K562 (cell line): ENCODE measurements around the gene AIF1L. TPM values are rescaled to one million over a fixed set of nuclear protein-coding genes. Genes with fewer than 3 reads are reported as not detected.

Experiments used
- ATAC-seq: fragments of 200-7000 bp; cut with Tn5 transposase; 3 replicates; pipeline ENCODE4 v1.9.1; 2020; ENCODE audit warnings: moderate library complexity
- BruUV-seq: library from RNA; stranded (reverse); fragments of 400-500 nt; replicated peaks from 2 replicates; lab custom pipeline; 2021; lab: Mats Ljungman, UMichigan
- CTCF ChIA-PET: fragments of 300-600 bp; formaldehyde crosslinking; extraction: SDS; loops from one replicate; lab custom pipeline; 2021; ENCODE audit warnings: low intra/inter-chr PET ratio; lab: Yijun Ruan, JAX
- POLR2A ChIA-PET: fragments of 300-600, 350-650 bp; sonication (Branson Sonifier 250); formaldehyde crosslinking; extraction: SDS; loops from one replicate; lab custom pipeline; 2021; ENCODE audit warnings: antibody characterized with exemption, inconsistent platforms; lab: Yijun Ruan, JAX
- DNase-seq, 4 experiments: peaks; one replicate each; pipeline versions ENCODE4 v3.0.0 to v3.0.0-alpha.2; 2011 to 2018; ENCODE audit warnings: low spot score in 3 of 4, mixed read lengths in 3 of 4; ENCODE audit errors: extremely low read depth in 1 of 4
- FAIRE-seq: peaks from 2 replicates; lab custom pipeline; 2011; peaks lifted over from hg19 to GRCh38; lab: Jason Lieb, UNC
- H2AFZ ChIP-seq: 2 replicates; pipeline ENCODE4 v1.6.0; 2011; ENCODE audit warnings: low read depth, low read length, control low read depth, inconsistent platforms
- H3K27ac ChIP-seq: fragments of 200-600 bp; 3 replicates; pipeline ENCODE4 v1.8.0; 2011; ENCODE audit warnings: low read depth, mild to moderate bottlenecking, control low read depth, inconsistent platforms, low read length, moderate library complexity, mixed read lengths; ENCODE audit errors: extremely low read depth
- H3K27me3 ChIP-seq, 2 experiments: fragments of 300-600 bp in 1 of 2; 2 replicates in 1 of 2; 3 replicates in 1 of 2; pipeline versions ENCODE4 v1.6.0 to v1.8.0; 2011; ENCODE audit warnings: inconsistent platforms in 2 of 2, low read length in 2 of 2, mild to moderate bottlenecking in 1 of 2, mixed read lengths in 1 of 2, moderate library complexity in 1 of 2; ENCODE audit not compliant: control insufficient read depth in 2 of 2, insufficient read depth in 2 of 2
- H3K36me3 ChIP-seq: fragments of 300-600 bp; 3 replicates; pipeline ENCODE4 v1.8.0; 2011; ENCODE audit warnings: mild to moderate bottlenecking, low read length, inconsistent platforms; ENCODE audit not compliant: control insufficient read depth, insufficient read depth
- H3K4me1 ChIP-seq, 2 experiments: fragments of 200-600 bp in 1 of 2; replicated peaks in 1 of 2; 2 replicates in 1 of 2; 3 replicates in 1 of 2; pipeline versions ENCODE4 v1.5.1 to v1.8.0; 2011; ENCODE audit warnings: inconsistent platforms in 2 of 2, low read length in 2 of 2, mild to moderate bottlenecking in 1 of 2, mixed read lengths in 1 of 2, moderate library complexity in 1 of 2; ENCODE audit not compliant: control insufficient read depth in 2 of 2, insufficient read depth in 2 of 2
- H3K4me2 ChIP-seq: 2 replicates; pipeline ENCODE4 v1.6.1; 2011; ENCODE audit warnings: low read length, control low read depth, inconsistent platforms, mixed read lengths; ENCODE audit not compliant: insufficient read depth
- H3K4me3 ChIP-seq: fragments of 200-600 bp; sonication (generic), shearing (Covaris generic); 2 replicates; pipeline ENCODE4 v1.5.1; 2016; ENCODE audit warnings: control low read depth, inconsistent platforms
- H3K79me2 ChIP-seq: fragments of 200-600 bp; 3 replicates; pipeline ENCODE4 v1.8.0; 2011; ENCODE audit warnings: low read length, inconsistent platforms; ENCODE audit not compliant: control insufficient read depth, insufficient read depth
- H3K9ac ChIP-seq, 2 experiments: 2 replicates each; pipeline versions ENCODE4 v1.6.0 to v1.6.1; 2011; ENCODE audit warnings: low read depth in 2 of 2, low read length in 2 of 2, control low read depth in 1 of 2, inconsistent platforms in 1 of 2, mild to moderate bottlenecking in 1 of 2, mixed read lengths in 1 of 2; ENCODE audit not compliant: insufficient read depth in 1 of 2
- H3K9me1 ChIP-seq: one replicate; pipeline ENCODE4 v1.6.0; 2011; ENCODE audit warnings: inconsistent platforms, mild to moderate bottlenecking, low read length, moderate library complexity; ENCODE audit not compliant: control insufficient read depth, insufficient read depth
- H3K9me3 ChIP-seq: replicated peaks from 2 replicates; pipeline ENCODE4 v1.5.1; 2011; ENCODE audit warnings: low read depth, low read length, inconsistent platforms; ENCODE audit not compliant: control insufficient read depth, insufficient read depth
- H4K20me1 ChIP-seq: replicated peaks from 2 replicates; pipeline ENCODE4 v1.6.1; 2011; ENCODE audit warnings: low read length, inconsistent platforms, mixed read lengths; ENCODE audit not compliant: control insufficient read depth, insufficient read depth
- ADNP ChIP-seq: fragments of 200-800 bp; sonication (Bioruptor generic); IDR thresholded peaks from 2 replicates; pipeline ENCODE4 v1.6.1; 2016; ENCODE audit warnings: missing genetic modification characterization, missing compliant biosample characterization
- ATF3 ChIP-seq, 2 experiments: fragments of 450-650 bp in 1 of 2; sonication (generic) in 1 of 2; formaldehyde crosslinking in 1 of 2; IDR thresholded peaks in 1 of 2; conservative IDR thresholded peaks in 1 of 2; 2 replicates each; pipeline versions ENCODE4 v1.6.1 to v1.8.1; 2016 to 2023; ENCODE audit warnings: mild to moderate bottlenecking in 2 of 2, moderate library complexity in 2 of 2, inconsistent platforms in 1 of 2, missing genetic modification reagents in 1 of 2
- E2F5 ChIP-seq: sonication (generic); formaldehyde crosslinking; IDR thresholded peaks from 2 replicates; pipeline ENCODE4 v1.8.0; 2022; ENCODE audit warnings: mild to moderate bottlenecking, missing genetic modification reagents
- FOS ChIP-seq: IDR thresholded peaks from 3 replicates; pipeline ENCODE4 v1.6.1; 2011; ENCODE audit not compliant: insufficient read length; ENCODE audit errors: extremely low read depth
- HMGXB4 ChIP-seq: sonication (generic); formaldehyde crosslinking; IDR thresholded peaks from 2 replicates; pipeline ENCODE4 v1.8.1; 2023; ENCODE audit warnings: mild to moderate bottlenecking, missing genetic modification reagents
- NR1H2 ChIP-seq: sonication (generic); formaldehyde crosslinking; IDR thresholded peaks from 2 replicates; pipeline ENCODE4 v1.4.0; 2020; ENCODE audit warnings: mild to moderate bottlenecking, missing genetic modification reagents
- POU5F1 ChIP-seq: fragments of 150-350 bp; IDR thresholded peaks from 2 replicates; pipeline ENCODE4 v1.6.1; 2014; ENCODE audit warnings: borderline replicate concordance, low read length, low read depth, mild to moderate bottlenecking; ENCODE audit not compliant: partially characterized antibody
- WGBS: fragments of 100-300 bp; shearing (Covaris generic); methylation state at CpG from one replicate; pipeline ENCODE4 v1.1.6; 2016; ENCODE audit warnings: low coverage, mixed read lengths; ENCODE audit not compliant: insufficient coverage; ENCODE audit errors: missing lambda C conversion rate; 5-methylcytosine and 5-hydroxymethylcytosine counted together
- in situ Hi-C: fragments of 300-500 bp; cut with MboI; formaldehyde crosslinking; loops from 4 replicates; pipeline ENCODE4 v1.15.0; 2018; ENCODE audit warnings: inconsistent platforms, mixed read lengths
- intact Hi-C: fragments of 100-400 bp; cut with micrococcal nuclease; formaldehyde crosslinking; loops from 2 replicates; pipeline ENCODE4 v1.14.2; 2022
- polyA plus RNA-seq, 8 experiments: library from polyadenylated mRNA; depleted of rRNA in 4 of 8; stranded (reverse) in 5 of 8; unstranded in 3 of 8; fragments of >200 nt; fragmentation: Nextera tagmentation in 2 of 8; fragmentation: Illumina TruSeq in 1 of 8; extraction: Ambion mirVana in 2 of 8; extraction: Trizol in 1 of 8; gene quantifications; 2 replicates each; pipeline versions ENCODE4 v1.2.1 to v1.2.3, GENCODE V29; 2011 to 2014; ENCODE audit warnings: inconsistent platforms in 1 of 8, missing spikeins in 1 of 8
- total RNA-seq, 7 experiments: library from RNA; depleted of rRNA in 6 of 7; stranded (reverse); fragments of >200 nt in 6 of 7; fragmentation: Illumina TruSeq in 2 of 7; extraction: Trizol in 2 of 7; gene quantifications; 2 replicates each; pipeline versions ENCODE4 v1.2.1 to v1.2.3, GENCODE V29; 2011 to 2021; ENCODE audit warnings: low replicate concordance in 1 of 7

Gene AIF1L
- total and polyA plus RNA-seq, 9 of the 15 experiments (the other 6 are each of a cell fraction or from before 2014, with no cell fraction given), result 0.34 to 9.1 (median 1.3) TPM

- peaks cover 3 to 17% of the 10 kb centered on the region in 2 experiments; a peak in 2 of 5 replicates for H3K4me1 ChIP-seq
- WGBS, result 6% methylated on average over 15 of the region's 15 CpGs
- in situ Hi-C loops (no loop called here), intact Hi-C loops (no loop called here)
- no peak overlapping the region for H3K27ac ChIP-seq
- POLR2A ChIA-PET, result interaction anchor here (0.6 to 99.3 kb wide), 7 partner anchors 8 to 113 kb away, joined by 3 to 3336 read pairs (median 5); partner anchors contain the start of genes AIF1L and NUP214
- peak overlapping the region; percentile 38 for H2AFZ ChIP-seq
- ATAC-seq (peak; percentile 61), FAIRE-seq (no peak), DNase-seq (peak; percentile 67 to 95 (median 80))
- H3K27me3 ChIP-seq, result peaks cover 81 to 95% of the 10 kb centered on the region in 2 experiments
- H3K4me2 ChIP-seq, result peak overlapping the region; percentile 8
- no peak overlapping the region for H3K4me3 ChIP-seq
- CTCF ChIA-PET, result no interaction called here
- no peaks in the 10 kb centered on the region for H3K9me3 ChIP-seq
- H3K79me2 ChIP-seq, result no peaks in the 10 kb centered on the region
- peaks cover 46% of the 10 kb centered on the region for H4K20me1 ChIP-seq
- peak overlapping the region in 1 of 2 experiments; percentile 46; a peak in 2 of 4 replicates for H3K9ac ChIP-seq
- no peaks in the 10 kb centered on the region for H3K36me3 ChIP-seq
- peaks cover 8% of the 10 kb centered on the region for H3K9me1 ChIP-seq
- BruUV-seq, result no TSS peak
- TF ChIP-seq ADNP (tag), result no peak
- TF ChIP-seq E2F5 (CRISPR knock-in tag), result no peak
- no peak for TF ChIP-seq FOS
- no peak for TF ChIP-seq ATF3 (IDR thresholded peaks at IDR 0.05)
- TF ChIP-seq ATF3 (CRISPR knock-in tag; conservative IDR thresholded peaks at IDR 0.05), result peak; percentile 82
- TF ChIP-seq HMGXB4, result peak; percentile 63; the same call in 1 of the 2 replicates
- no peak for TF ChIP-seq POU5F1
- TF ChIP-seq NR1H2 (CRISPR knock-in tag), result no peak
Measured at GRCh38 chr9:131076347-131077195, 19.8 kb upstream of the AIF1L start.
